RWPE1 (cell line): ENCODE results near the gene ZNF107.

ENCODE experiments used
- CTCF ChIA-PET: fragments of 350-600 bp; sonication (Branson Sonifier 250); formaldehyde crosslinking; extraction: SDS; loops from one replicate; lab custom pipeline; 2021; lab: Yijun Ruan, JAX
- POLR2A ChIA-PET: fragments of 400-600 bp; formaldehyde crosslinking; extraction: SDS; loops from one replicate; lab custom pipeline; 2020; ENCODE audit warnings: antibody characterized with exemption; ENCODE audit not compliant: low non-redundant PET; lab: Yijun Ruan, JAX
- DNase-seq: peaks from one replicate; pipeline ENCODE4 v3.0.0; 2012; ENCODE audit warnings: low spot score
- H3K27ac ChIP-seq: fragments of 450-650 bp; 2 replicates; pipeline ENCODE4 v1.5.1; 2017
- TF ChIP-seq, protein P1 (sequence below): fragments of 450-650 bp; conservative IDR thresholded peaks from 2 replicates; pipeline ENCODE4 v1.5.1; 2017; ENCODE audit warnings: low read depth, mild to moderate bottlenecking

ZNF107 gene

DNA sequence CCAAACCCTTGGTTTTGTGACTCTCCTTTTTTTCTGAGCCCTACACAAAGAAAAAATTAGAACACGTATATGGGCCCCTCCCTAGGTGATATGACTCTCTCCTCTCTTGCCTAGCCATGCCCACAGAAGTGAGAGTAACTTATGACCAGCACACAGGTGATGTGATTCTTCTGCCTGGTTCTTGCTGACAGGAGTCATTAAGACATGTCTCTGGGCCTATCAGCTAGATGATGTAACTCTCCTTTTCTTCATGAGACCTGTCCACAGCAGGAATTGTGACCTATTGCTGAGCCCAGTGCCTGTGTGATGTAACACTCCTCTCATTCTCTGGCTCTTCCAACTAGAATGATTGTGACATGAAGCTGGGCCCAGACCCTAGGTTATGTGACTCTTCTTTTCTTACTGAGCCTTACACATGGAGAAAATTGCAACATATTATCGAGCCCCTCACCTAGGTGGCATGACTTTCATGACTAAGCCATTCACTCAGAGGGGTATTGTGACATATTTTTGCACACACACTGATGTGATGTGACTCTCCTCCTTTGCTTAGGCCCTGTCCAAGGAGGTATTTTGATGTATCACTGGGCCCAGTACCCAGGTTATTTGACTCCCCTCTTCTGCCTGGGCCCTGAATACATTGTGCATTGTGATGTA, 31.4 kb upstream of the ZNF107 start:
- CTCF ChIA-PET, result no interaction called here
- TF ChIP-seq, protein P1, sequence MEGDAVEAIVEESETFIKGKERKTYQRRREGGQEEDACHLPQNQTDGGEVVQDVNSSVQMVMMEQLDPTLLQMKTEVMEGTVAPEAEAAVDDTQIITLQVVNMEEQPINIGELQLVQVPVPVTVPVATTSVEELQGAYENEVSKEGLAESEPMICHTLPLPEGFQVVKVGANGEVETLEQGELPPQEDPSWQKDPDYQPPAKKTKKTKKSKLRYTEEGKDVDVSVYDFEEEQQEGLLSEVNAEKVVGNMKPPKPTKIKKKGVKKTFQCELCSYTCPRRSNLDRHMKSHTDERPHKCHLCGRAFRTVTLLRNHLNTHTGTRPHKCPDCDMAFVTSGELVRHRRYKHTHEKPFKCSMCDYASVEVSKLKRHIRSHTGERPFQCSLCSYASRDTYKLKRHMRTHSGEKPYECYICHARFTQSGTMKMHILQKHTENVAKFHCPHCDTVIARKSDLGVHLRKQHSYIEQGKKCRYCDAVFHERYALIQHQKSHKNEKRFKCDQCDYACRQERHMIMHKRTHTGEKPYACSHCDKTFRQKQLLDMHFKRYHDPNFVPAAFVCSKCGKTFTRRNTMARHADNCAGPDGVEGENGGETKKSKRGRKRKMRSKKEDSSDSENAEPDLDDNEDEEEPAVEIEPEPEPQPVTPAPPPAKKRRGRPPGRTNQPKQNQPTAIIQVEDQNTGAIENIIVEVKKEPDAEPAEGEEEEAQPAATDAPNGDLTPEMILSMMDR, result no peak
- POLR2A ChIA-PET, result no interaction called here
- H3K27ac ChIP-seq, result no peak overlapping the region
- DNase-seq, result no peak

DNA sequence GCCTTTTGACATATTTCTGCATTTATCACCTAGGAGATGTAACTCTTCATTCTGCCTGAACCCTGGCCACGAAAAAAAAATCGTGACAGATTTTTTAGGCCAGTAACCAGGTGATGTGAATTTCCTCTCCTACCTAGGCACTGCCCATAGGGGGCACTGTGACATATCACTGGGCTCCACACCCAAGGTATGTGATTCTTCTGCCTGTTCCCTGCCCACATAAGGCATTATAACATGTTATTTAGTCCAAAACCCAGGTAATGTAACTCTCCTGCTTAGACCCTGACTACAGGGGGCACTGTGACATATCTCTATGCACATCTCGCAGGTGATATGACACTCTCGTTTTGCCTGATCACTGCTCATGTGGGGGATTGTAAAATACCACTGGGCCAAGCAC, 29.5 kb upstream of the ZNF107 start:
- TF ChIP-seq, protein P1, result no peak
- ChIA-PET POLR2A (no interaction called here), CTCF (no interaction called here)
- H3K27ac ChIP-seq, result no peak overlapping the region
- DNase-seq, result no peak

DNA sequence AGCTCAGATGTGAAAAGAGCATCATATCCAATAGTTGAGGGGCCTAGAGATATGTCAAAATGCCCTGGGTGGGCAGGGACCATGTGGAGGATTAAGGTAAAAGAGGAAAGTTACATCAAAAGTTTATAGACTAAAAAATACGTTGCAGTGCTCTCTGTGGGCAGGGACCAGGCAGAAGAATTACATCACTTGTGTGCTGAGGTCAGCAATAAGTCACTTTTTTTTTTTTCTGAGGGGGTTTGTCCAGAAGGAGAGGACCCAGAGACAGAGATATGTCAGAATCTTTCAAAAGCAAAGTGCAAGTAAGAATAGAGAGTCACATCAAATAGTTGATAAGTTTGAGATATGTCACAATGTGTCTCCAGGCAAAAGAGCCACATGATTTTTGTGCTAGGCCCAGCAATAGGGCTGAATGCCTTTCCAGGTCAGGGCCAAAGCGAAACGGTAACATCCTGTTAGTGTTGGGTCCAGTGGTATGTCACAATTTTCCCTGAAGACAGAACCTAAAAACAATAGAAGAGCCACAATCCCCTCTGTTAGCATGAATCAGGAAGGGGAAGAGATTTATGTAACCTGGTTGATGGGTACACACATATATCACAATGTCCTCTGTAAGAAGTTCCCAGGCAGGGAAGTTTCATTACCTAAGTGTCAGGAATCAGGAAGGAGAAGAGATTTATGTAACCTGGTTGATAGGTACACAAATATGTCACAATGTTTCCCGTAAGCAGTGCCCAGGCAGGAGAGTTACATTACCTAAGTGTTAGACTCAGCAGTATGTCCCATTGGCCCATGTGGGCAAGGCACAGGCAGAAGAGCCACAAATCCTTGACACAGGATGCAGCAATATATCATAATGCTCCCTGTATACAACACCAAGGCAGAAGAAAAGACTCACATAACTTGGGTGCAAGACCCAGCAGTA, 28.1 kb upstream of the ZNF107 start:
- ChIA-PET POLR2A (no interaction called here), CTCF (no interaction called here)
- TF ChIP-seq, protein P1, result no peak
- H3K27ac ChIP-seq, result no peak overlapping the region
- DNase-seq, result no peak

DNA sequence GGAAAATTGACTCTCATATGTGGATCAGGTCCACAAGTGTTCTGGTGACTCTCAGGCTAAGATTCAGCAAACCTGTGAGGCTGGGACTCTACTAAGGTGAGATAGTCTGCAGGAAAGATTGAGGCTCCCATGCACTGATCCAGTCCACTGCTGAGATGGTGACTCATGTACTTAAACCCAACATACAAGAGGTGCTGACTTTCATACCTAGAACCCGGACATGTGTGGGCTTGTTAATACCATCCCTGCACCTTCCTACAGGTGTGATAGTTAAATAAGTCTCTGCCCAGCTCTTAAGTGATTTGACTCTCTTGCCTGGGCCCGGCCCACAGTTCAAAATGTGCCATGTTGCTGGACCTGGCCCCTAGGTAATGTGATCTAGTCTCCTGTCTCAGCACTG, 27.1 kb upstream of the ZNF107 start:
- POLR2A ChIA-PET, result no interaction called here
- CTCF ChIA-PET, result no interaction called here
- TF ChIP-seq, protein P1, result no peak
- H3K27ac ChIP-seq, result no peak overlapping the region
- DNase-seq, result peak; percentile 36

DNA sequence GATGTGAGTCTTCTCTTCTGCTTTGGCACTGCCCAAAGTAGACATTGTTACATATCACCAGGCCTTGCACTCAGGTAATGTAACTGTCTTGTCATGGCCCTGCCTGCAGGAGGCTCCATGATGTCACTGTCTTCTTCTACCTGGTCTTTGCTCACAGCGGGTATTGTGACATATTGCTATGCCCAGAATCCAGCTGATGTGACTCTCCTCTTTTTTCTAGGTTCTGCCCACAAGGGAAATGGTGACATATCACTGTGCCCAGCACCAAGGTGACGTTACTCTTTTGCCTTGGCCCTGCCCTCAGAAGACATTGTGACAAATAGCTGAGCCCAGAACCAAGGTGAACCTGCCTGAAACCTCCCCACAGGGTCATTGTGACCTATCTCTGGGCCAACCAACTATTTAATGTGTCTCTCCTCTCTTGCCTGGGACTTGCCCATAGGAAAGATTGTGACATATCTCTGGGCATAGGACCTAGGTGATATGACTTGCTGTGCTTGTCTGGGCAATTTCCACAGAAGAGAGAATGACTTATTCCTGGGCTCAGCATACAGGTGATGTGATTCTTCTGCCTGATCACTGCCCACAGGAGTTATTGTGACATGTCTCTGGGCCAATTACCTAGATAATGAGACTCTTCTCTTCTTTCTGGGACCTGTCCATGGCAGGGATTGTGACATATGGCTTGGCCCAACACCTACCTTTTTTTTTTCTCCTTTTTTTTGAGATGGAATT, 26.5 kb upstream of the ZNF107 start:
- ChIA-PET CTCF (no interaction called here), POLR2A (no interaction called here)

DNA sequence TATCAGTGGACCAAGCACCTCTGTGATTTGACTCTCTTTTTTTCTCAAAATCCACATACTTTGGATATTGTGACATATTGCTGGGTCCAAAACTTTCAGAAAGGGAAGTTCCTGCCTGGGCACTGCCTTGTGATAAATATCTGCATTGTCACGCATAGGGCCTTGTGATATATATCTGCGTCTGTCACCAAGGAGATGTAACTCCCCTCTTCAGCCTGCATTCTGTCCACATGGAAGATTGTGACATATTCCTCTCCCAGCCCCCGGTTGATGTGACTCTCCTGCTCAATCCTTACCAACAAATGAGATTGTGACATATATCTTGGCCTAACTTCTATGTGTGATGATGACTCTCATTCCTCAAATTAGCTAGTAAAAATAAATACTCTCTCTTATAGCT, 25.4 kb upstream of the ZNF107 start:
- TF ChIP-seq, protein P1, result no peak
- no peak overlapping the region for H3K27ac ChIP-seq
- ChIA-PET CTCF (no interaction called here), POLR2A (no interaction called here)
- DNase-seq, result no peak

More for the DNA sequence above, 26.5 kb upstream of the ZNF107 start:
- H3K27ac ChIP-seq, result no peak overlapping the region
- TF ChIP-seq, protein P1, result no peak
- no peak for DNase-seq
